Keratinocyte (primary cell): ENCODE data around the gene DNAJA4.

ENCODE experiments used
- CTCF ChIP-seq, 3 experiments: IDR thresholded peaks in 1 of 3; conservative IDR thresholded peaks in 1 of 3; optimal IDR thresholded peaks in 1 of 3; 2 replicates in 2 of 3; 3 replicates in 1 of 3; pipeline versions ENCODE3 to v1.5.1; 2011; ENCODE audit warnings: low read length in 3 of 3, mild to moderate bottlenecking in 3 of 3, moderate library complexity in 2 of 3, control low read depth in 1 of 3, inconsistent platforms in 1 of 3; ENCODE audit not compliant: insufficient read depth in 2 of 3; ENCODE audit errors: extremely low read depth in 1 of 3
- EZH2 ChIP-seq: IDR thresholded peaks from one replicate; pipeline ENCODE4 v1.6.1; 2012; ENCODE audit warnings: inconsistent platforms, mild to moderate bottlenecking, low read length, moderate library complexity

- TF ChIP-seq CTCF (optimal IDR thresholded peaks at IDR 0.05 in 1 of 3, IDR thresholded peaks at IDR 0.05 in 1 of 3, conservative IDR thresholded peaks at IDR 0.05 in 1 of 3; ENCODE audit: extremely low read depth in 1 of 3, insufficient read depth in 2 of 3, low read length in 3 of 3) (no peak), EZH2 (no peak)
Measured at GRCh38 chr15:78304216-78305066, 40.1 kb downstream of the DNAJA4 start.
